Esophagus squamous epithelium (tissue), 4 donors: ENCODE measurements around the gene MEGF9.

ENCODE experiments used
- POLR2A ChIP-seq, 4 donors: fragments of 450-650 bp; IDR thresholded peaks; one replicate each; pipeline ENCODE4 v1.6.1; 2017; ENCODE audit warnings: antibody characterized with exemption in 4 of 4, mild to moderate bottlenecking in 4 of 4, moderate library complexity in 3 of 4
- TF ChIP-seq, protein P1 (sequence below), 6 experiments: fragments of 450-650 bp in 4 of 6; fragments of 200-600 bp in 2 of 6; sonication (generic) in 2 of 6; IDR thresholded peaks; one replicate each; pipeline ENCODE4 v1.5.1; 2016 to 2019; ENCODE audit warnings: antibody characterized with exemption in 6 of 6, mild to moderate bottlenecking in 4 of 6, moderate library complexity in 4 of 6

DNA sequence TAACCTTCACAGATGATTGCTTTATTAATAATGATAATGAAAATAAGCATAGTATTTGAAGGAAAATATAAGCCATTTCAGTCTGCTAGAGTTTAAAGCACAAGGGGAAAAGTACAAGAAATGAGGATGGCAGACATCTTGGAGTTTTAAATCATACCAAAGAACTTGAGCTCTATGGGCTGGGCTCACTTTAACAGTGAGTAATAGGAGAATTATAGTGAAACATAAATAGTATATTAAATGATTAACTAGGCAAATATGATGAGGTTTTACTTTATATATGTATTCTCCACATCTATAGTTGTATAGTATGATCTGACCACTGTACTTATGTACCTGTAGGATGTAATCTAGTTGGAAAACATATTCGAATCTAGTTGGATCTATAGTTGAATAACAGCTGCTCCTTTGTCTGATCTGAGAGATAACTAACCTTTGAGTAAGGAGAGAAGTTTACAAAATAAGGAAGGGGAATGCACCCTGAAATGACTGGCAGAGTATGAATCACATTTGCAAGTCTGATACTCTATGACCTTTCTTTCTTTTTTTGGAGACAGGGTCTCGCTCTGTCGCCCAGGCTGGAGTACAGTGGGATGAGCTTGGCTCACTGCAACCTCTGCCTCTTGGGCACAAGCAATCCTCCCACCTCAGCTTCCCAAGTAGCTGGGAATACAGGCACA lies 17.6 kb downstream of the MEGF9 start:
- TF ChIP-seq, protein P1, sequence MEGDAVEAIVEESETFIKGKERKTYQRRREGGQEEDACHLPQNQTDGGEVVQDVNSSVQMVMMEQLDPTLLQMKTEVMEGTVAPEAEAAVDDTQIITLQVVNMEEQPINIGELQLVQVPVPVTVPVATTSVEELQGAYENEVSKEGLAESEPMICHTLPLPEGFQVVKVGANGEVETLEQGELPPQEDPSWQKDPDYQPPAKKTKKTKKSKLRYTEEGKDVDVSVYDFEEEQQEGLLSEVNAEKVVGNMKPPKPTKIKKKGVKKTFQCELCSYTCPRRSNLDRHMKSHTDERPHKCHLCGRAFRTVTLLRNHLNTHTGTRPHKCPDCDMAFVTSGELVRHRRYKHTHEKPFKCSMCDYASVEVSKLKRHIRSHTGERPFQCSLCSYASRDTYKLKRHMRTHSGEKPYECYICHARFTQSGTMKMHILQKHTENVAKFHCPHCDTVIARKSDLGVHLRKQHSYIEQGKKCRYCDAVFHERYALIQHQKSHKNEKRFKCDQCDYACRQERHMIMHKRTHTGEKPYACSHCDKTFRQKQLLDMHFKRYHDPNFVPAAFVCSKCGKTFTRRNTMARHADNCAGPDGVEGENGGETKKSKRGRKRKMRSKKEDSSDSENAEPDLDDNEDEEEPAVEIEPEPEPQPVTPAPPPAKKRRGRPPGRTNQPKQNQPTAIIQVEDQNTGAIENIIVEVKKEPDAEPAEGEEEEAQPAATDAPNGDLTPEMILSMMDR (IDR thresholded peaks at IDR 0.05): no peak
- no peak for TF ChIP-seq POLR2A (IDR thresholded peaks at IDR 0.05)
